DND-41 (cell line): Measurements from ENCODE around the gene ZBTB34.

ENCODE experiments used
- ATAC-seq: fragments of 200-7000 bp; cut with Tn5 transposase; 3 replicates; pipeline ENCODE4 v1.9.1; 2021; ENCODE audit warnings: low read depth; ENCODE audit not compliant: insufficient read depth
- DNase-seq: peaks from one replicate; pipeline ENCODE4 v3.0.0-alpha.2; 2020
- H2AFZ ChIP-seq: 2 replicates; pipeline ENCODE4 v1.6.0; 2012; ENCODE audit warnings: low read depth, low read length
- H3K27ac ChIP-seq: 2 replicates; pipeline ENCODE4 v1.5.1; 2012; ENCODE audit warnings: low read length, inconsistent platforms
- H3K27me3 ChIP-seq: fragments of 200-600 bp; sonication (generic); 2 replicates; pipeline ENCODE4 v1.6.0; 2012; ENCODE audit warnings: low read length, mild to moderate bottlenecking, inconsistent platforms; ENCODE audit not compliant: insufficient read depth, poor library complexity
- H3K36me3 ChIP-seq: 2 replicates; pipeline ENCODE4 v1.5.1; 2012; ENCODE audit warnings: low read length, inconsistent platforms; ENCODE audit not compliant: insufficient read depth
- H3K4me1 ChIP-seq: 2 replicates; pipeline ENCODE4 v1.5.1; 2012; ENCODE audit warnings: mild to moderate bottlenecking, low read length; ENCODE audit not compliant: insufficient read depth
- H3K4me2 ChIP-seq: 2 replicates; pipeline ENCODE4 v1.6.0; 2012; ENCODE audit warnings: mild to moderate bottlenecking, moderate library complexity, low read length, inconsistent platforms; ENCODE audit not compliant: insufficient read depth
- H3K4me3 ChIP-seq, 2 experiments: fragments of 200-600 bp in 1 of 2; shearing (Covaris generic) in 1 of 2; 2 replicates each; pipeline ENCODE4 v1.5.1; 2012 to 2016; ENCODE audit warnings: inconsistent platforms in 2 of 2, low read length in 2 of 2, mild to moderate bottlenecking in 2 of 2, low read depth in 1 of 2, moderate library complexity in 1 of 2
- H3K79me2 ChIP-seq: 2 replicates; pipeline ENCODE4 v1.6.0; 2012; ENCODE audit warnings: low read length, inconsistent platforms; ENCODE audit not compliant: insufficient read depth
- H3K9ac ChIP-seq: 2 replicates; pipeline ENCODE4 v1.6.0; 2012; ENCODE audit warnings: low read depth, mild to moderate bottlenecking, inconsistent platforms, low read length, moderate library complexity
- H3K9me3 ChIP-seq: 2 replicates; pipeline ENCODE4 v1.5.1; 2012; ENCODE audit warnings: low read length, moderate library complexity, mild to moderate bottlenecking, inconsistent platforms; ENCODE audit not compliant: insufficient read depth, severe bottlenecking
- H4K20me1 ChIP-seq: 2 replicates; pipeline ENCODE4 v1.6.0; 2012; ENCODE audit warnings: low read length; ENCODE audit not compliant: insufficient read depth
- EZH2 ChIP-seq: IDR thresholded peaks from 3 replicates; pipeline ENCODE4 v1.6.1; 2012; ENCODE audit warnings: borderline replicate concordance, low read depth, mild to moderate bottlenecking, moderate library complexity, low read length, inconsistent platforms; ENCODE audit not compliant: severe bottlenecking
- TF ChIP-seq, protein P1 (sequence below): IDR thresholded peaks from 2 replicates; pipeline ENCODE4 v1.5.1; 2012; ENCODE audit warnings: borderline replicate concordance, low read length, moderate library complexity, mild to moderate bottlenecking; ENCODE audit not compliant: poor library complexity, severe bottlenecking; ENCODE audit errors: extremely low read depth

ZBTB34 gene

DNA sequence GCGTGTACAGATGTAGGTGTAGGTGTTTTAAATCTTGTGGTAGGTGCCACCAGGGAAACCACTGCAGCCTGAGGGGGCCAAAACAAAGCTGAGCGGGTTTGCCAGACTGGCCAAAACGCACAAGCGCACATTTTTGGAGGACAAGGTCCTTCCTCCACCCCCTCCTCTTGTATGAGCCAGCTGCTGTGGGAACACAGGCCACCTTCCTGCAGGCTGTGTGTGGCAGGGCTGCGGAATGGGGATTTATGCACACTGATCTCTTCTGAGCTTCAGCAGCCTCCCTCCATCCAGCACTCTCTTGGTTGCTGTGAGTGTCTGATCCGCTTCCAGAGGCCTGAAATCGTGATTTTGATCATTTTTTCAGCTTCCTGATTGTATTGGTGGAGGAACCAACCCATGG, 33.2 kb upstream of the ZBTB34 start:
- DNase-seq (no peak), ATAC-seq (no peak)
- Histone ChIP-seq H3K79me2 (peaks cover 15% of the 10 kb centered on the region; the same call in 1 of the 2 replicates), H3K4me1 (no peaks in the 10 kb centered on the region), H3K36me3 (peaks cover 2% of the 10 kb centered on the region; the same call in 1 of the 2 replicates), H3K9ac (no peak overlapping the region), H3K9me3 (no peaks in the 10 kb centered on the region), H3K4me2 (no peak overlapping the region), H3K27me3 (no peaks in the 10 kb centered on the region), H2AFZ (no peak overlapping the region), H3K27ac (no peak overlapping the region), H4K20me1 (peaks cover 9% of the 10 kb centered on the region; the same call in 1 of the 2 replicates), H3K4me3 (no peak overlapping the region)
- TF ChIP-seq EZH2: no peak
- TF ChIP-seq, protein P1, sequence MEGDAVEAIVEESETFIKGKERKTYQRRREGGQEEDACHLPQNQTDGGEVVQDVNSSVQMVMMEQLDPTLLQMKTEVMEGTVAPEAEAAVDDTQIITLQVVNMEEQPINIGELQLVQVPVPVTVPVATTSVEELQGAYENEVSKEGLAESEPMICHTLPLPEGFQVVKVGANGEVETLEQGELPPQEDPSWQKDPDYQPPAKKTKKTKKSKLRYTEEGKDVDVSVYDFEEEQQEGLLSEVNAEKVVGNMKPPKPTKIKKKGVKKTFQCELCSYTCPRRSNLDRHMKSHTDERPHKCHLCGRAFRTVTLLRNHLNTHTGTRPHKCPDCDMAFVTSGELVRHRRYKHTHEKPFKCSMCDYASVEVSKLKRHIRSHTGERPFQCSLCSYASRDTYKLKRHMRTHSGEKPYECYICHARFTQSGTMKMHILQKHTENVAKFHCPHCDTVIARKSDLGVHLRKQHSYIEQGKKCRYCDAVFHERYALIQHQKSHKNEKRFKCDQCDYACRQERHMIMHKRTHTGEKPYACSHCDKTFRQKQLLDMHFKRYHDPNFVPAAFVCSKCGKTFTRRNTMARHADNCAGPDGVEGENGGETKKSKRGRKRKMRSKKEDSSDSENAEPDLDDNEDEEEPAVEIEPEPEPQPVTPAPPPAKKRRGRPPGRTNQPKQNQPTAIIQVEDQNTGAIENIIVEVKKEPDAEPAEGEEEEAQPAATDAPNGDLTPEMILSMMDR: no peak

DNA sequence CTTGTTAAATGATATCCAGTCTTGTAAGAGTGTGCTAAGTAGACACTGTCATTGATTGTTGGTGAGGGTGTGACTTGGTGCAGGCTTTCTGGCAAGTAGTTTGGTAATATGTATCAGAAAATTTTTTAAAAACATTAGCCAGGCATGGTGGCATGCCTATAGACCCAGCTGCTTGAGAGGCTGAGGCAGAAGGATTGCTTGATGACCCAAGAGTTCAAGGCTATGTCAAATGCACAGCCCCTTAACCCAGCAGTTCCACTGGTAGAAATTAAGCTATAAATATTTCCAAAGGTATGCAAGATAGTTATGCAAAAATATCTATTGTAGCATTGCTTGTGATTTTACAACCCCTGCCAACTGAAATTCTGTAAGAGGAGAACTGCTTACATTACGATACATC, 31.4 kb upstream of the ZBTB34 start:
- H2AFZ ChIP-seq: no peak overlapping the region
- peaks cover 15% of the 10 kb centered on the region; the same call in 1 of the 2 replicates for H3K79me2 ChIP-seq
- H3K9me3 ChIP-seq: no peaks in the 10 kb centered on the region
- no peaks in the 10 kb centered on the region for H3K27me3 ChIP-seq
- H3K4me3 ChIP-seq: no peak overlapping the region
- no peak overlapping the region for H3K4me2 ChIP-seq
- no peak overlapping the region for H3K27ac ChIP-seq
- peaks cover 18% of the 10 kb centered on the region for H3K36me3 ChIP-seq
- peaks cover 6% of the 10 kb centered on the region; the same call in 1 of the 2 replicates for H4K20me1 ChIP-seq
- TF ChIP-seq EZH2: no peak
- TF ChIP-seq, protein P1: no peak
- no peak overlapping the region for H3K9ac ChIP-seq
- ATAC-seq (no peak), DNase-seq (no peak)
- no peaks in the 10 kb centered on the region for H3K4me1 ChIP-seq

DNA sequence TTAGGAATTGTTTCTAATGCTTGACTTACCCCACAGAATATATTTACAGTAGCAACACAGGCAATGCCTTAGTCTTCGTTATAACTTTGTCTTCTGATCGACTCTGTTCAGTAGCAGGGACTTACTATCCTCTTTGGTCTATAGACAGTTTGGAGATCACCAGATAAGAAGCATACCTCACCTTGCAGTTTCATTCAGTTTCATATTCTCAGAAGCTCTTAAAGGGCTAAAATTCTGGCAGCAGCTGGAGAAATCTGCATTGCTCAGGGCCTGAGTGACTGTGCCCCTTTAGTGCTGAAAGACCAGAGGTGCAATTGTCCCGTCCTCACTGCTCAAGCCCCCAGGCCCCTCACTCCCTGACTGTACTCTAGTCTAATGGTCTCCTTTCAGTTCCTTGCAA, 29.6 kb upstream of the ZBTB34 start:
- Histone ChIP-seq H3K36me3 (peaks cover 26% of the 10 kb centered on the region), H3K9ac (no peak overlapping the region), H3K27ac (no peak overlapping the region), H3K9me3 (no peaks in the 10 kb centered on the region), H2AFZ (no peak overlapping the region), H4K20me1 (peaks cover 12% of the 10 kb centered on the region; the same call in 1 of the 2 replicates), H3K4me2 (no peak overlapping the region), H3K4me3 (no peak overlapping the region), H3K79me2 (peaks cover 18% of the 10 kb centered on the region), H3K4me1 (no peaks in the 10 kb centered on the region), H3K27me3 (no peaks in the 10 kb centered on the region)
- no peak for DNase-seq
- TF ChIP-seq, protein P1: no peak
- TF ChIP-seq EZH2: no peak
- no peak for ATAC-seq

DNA sequence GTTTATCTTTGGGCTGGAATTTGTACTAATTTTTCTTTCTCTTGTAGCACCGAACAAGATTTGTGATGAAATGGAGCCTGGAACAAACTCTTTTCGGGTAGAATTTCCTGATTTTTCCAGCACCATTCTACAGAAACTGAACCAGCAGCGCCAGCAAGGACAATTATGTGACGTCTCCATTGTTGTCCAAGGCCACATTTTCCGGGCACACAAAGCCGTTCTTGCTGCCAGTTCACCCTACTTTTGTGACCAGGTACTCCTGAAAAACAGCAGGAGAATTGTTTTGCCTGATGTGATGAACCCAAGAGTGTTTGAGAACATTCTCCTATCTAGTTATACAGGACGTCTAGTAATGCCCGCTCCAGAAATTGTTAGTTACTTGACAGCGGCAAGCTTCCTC, 28.0 kb upstream of the ZBTB34 start:
- H3K9me3 ChIP-seq: no peaks in the 10 kb centered on the region
- no peak overlapping the region for H3K4me2 ChIP-seq
- H3K4me3 ChIP-seq: no peak overlapping the region
- H3K79me2 ChIP-seq: peaks cover 12% of the 10 kb centered on the region
- H3K27ac ChIP-seq: no peak overlapping the region
- TF ChIP-seq EZH2: no peak
- TF ChIP-seq, protein P1: no peak
- no peaks in the 10 kb centered on the region for H3K4me1 ChIP-seq
- no peaks in the 10 kb centered on the region for H3K27me3 ChIP-seq
- no peak for DNase-seq
- peaks cover 30% of the 10 kb centered on the region for H3K36me3 ChIP-seq
- no peak for ATAC-seq
- peaks cover 16% of the 10 kb centered on the region; the same call in 1 of the 2 replicates for H4K20me1 ChIP-seq
- H2AFZ ChIP-seq: no peak overlapping the region
- no peak overlapping the region for H3K9ac ChIP-seq
